ENCODE results near the gene DCAF15. TPM values are rescaled to one million over a fixed set of nuclear protein-coding genes. Genes with fewer than 3 reads are reported as not detected.

The DCAF15 gene
- total RNA-seq, 1 experiment from 2014 or later = 14.2 TPM

DNA sequence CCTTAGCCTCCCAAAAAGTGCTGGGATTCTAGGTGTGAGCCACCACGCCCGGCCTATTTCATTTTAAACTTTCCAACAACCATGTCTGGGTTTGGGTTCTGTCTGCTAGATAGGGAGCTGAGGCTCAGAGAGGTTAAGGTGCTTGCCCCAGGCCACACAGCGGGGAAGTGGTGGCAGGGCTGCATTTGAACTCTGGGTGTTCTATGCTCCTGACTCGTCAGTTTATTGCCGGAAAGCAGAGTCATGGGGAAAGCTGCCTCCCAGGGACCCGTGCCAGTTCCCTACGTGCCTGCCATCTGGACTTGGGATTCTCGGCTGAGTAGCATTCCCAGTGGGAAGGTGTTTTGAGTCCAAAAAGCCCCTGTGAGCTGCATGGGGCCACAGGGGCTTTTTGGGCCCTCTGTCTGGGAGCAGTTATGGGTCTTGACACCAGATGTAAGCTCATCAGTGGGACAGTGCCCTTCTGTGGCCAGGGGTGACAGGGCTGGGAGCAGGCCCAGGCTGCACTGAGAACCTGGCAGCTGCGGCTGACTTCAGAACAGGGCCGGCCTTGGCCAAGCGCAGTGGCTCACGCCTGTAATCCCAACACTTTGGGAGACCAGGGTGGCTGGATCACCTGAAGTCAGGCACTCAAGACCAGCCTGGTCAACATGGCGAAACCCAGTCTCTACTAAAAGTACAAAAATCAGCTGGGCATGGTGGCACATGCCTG, 42.9 kb downstream of the DCAF15 start:
- DNase-seq (ENCODE audit: low spot score) = no peak

DNA sequence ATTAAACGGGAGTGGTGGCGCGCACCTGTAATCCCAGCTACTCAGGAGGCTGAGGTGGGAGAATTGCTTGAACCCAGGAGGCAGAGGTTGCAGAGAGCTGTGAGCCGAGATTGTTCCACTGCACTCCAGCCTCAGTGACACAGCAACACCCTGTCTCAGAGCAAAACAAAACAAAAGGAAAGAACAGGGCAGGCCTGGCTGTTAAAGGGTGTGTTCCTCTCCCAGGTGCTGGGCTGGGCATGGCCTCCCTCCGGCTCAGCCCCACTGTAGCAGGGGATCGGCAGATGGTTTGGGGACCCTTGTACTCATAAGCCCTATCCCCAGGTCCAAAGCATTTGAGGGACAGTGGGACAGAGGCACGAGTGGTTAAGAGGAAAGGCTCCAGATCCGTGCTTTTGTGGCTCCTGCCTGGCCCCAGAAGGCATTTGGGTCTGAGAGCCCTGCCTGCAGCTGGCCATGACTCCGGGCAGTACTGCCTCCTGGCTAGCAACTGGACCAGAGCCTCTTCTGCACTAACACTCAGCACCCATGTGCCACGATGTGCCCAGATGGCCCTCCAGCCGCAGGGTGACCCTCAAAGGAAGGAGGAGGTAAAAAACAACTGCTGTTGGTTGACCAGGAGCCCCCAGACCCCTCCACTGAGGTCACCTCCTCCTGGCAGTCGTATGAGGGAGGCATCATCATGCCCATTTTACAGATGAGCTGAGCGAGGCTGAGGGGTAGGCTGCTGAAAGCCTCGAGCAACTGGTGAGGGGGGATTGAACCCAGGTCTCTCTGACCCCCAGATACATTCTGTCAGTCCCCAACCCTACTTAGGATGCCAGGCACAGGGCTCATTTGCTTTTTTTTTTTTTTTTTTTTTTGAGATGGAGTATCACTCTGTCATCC, 43.8 kb downstream of the DCAF15 start:
- DNase-seq (ENCODE audit: low spot score) = no peak

DNA sequence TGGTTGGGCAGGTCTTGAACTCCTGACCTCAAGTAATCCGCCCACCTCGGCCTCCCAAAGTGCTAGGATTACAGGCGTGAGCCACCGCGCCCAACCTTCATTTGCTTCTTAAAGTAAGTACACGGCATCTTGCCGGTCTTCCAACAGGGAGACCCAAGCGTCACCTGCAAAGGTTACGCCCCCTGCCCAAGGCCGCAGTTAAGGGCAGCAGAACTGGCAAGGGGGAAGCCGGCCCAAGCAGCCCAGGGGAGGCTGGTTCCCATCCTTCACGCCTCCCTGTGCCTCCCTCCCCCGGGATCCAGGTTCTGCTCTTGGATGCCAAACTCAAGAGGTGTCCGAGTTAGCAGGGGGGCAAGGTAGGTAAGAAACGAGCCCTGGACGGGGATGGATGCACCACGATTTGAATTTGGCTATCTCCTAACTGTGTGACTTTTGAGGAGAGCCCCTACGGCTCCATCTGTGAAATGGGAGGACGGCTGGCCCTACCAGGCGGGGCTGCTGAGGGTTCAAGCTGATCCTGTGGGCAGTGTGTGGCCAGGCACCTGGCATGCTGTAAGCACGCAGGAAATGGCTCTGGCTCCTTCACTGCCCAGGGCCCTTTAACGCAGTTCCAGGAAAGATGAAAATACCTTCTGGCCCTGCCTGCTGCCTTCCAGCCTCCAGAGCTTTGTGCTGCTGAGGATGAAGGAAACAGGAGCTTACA, 44.8 kb downstream of the DCAF15 start:
- DNase-seq (ENCODE audit: low spot score) = no peak

GRCh38 chr19:13997631-13997962, 45.3 kb downstream of the DCAF15 start:
- DNase-seq (ENCODE audit: low spot score) = no peak

GRCh38 chr19:13998426-13998825, 46.1 kb downstream of the DCAF15 start:
- no peak for DNase-seq (ENCODE audit: low spot score)

GRCh38 chr19:13999085-13999484, 46.8 kb downstream of the DCAF15 start:
- DNase-seq (ENCODE audit: low spot score) = no peak

DNA sequence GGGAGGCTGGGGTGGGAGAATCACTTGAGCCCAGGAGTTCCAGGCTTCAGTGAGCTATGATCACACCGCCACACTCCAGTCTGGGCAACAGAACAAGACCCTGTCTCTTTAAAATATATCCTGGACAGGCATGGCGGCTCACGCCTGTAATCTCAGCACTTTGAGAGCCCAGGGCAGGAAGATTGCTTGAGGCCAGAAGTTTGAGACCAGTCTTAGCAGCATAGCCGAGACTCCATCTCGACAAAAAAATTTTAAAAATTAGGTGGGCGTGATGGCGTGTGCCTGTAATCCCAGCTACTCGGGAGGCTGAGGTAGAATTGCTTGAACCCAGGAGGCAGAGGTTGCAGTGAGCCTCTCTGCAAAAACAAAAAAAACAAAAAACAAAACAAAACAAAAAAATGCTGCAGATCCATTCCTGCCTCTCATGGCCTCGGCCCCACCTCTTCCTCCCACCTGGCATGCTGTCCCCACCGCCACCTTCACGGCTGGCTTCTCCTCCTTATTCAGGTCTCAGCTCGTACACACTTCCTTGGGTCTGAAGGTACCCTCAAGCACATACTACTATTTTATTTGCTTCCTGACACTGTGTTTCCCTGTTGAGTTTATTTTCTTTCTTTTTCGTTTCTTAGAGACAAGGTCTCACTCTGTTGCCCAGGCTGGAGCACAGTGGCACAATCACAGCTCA, 48.5 kb downstream of the DCAF15 start:
- DNase-seq (ENCODE audit: low spot score) = no peak

- no peak for DNase-seq (ENCODE audit: low spot score)
Observed at GRCh38 chr19:14002571-14003250, 50.4 kb downstream of the DCAF15 start.

DNA sequence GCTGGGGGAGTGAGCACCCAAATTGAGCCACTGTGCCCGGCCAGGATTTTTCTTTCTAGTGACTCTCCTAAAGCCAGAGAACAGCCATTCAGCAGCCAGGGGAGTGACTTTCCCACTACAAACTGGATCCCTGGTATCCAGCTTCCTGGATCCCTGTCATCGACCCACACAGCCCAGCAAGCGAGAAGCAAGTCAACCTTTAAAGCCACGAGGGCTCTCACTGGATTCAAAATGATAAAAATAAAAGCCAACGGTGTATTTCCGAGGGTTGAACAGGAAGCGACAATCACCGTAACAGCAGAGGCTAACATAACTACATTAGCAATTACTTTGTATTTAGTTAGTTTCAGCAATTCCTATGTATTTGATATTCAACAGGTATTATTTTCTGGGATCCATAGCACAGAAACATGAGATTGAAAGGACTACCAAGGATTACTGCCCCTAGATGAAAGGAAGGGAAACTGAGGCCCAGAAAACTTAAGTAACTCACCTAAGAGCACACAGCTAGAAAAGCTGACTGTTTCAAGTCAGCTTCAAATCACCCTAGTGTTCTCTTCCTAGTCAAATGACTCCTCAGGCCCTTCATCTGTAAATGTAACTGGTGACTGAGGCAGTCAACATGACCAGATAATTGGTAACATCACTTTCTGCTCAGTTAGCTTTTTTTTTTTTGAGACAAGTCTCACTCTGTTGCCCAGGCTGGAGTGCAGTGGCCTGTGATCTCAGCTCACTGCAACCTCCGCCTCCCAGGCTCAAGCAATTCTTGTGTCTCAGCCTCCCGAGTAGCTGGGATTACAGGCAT, 51.1 kb downstream of the DCAF15 start:
- DNase-seq (ENCODE audit: low spot score) = no peak

GRCh38 chr19:14004619-14005348, 52.5 kb downstream of the DCAF15 start:
- no peak for DNase-seq (ENCODE audit: low spot score)

- DNase-seq (ENCODE audit: low spot score) = peak; percentile 61
Observed at GRCh38 chr19:14005349-14006084, 53.2 kb downstream of the DCAF15 start.

DNA sequence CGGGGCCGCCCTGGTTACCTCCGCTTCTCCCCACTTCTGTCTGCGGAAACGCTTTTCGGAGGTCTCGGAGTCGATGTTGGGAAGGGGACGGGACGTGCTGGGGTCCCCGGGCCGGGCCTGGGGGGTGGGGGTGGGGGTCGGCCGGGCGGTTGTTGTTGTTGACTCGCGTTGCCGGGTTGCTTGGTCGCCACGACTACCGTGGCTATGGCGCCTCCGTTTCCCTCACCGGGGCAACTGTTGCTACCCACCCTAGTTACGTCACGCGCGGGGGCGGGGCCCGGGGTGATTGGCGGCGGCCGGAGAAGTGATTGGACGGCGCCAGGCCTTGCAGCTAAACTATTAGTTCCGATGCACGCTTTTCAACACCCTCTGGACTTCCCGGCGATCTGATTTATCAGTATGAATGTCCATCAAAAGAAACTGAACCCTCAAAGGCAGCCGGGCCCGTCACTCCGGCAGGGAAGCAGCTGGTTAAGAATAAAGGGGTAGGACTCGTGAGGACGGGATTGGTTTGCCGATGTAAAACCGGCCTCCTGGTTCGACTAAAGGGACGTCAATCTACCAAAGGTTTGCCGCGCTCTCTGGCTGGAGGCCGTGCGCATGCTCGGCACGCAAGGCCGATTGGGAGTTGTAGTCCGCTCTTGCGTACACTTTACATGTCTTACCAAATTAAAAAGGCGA, 53.9 kb downstream of the DCAF15 start, which contains the start of gene RFX1:
RFX1 (minus strand) TSS at position 236 of the 681 bp plus-strand sequence. CDS start 12,477 bp downstream, outside the sequence.
- peak; percentile 100 for DNase-seq (ENCODE audit: low spot score)

- DNase-seq (ENCODE audit: low spot score) = no peak
Observed at GRCh38 chr19:14006766-14007562, 54.7 kb downstream of the DCAF15 start.

All from H4 (cell line).